ENCODE data around the gene CCDC47. TPM values are rescaled to one million over a fixed set of nuclear protein-coding genes. Genes with fewer than 3 reads are reported as not detected.
"Not testable (repeated sequence)": the region's sequence is repeated elsewhere in the genome, so short reads cannot be mapped to it uniquely, and the experiment has no call there.

CCDC47 gene
- total RNA-seq, 1 donor from 2014 or later: 82.9 TPM

- intact Hi-C loops (cut with micrococcal nuclease): loop anchor here (1.0 kb wide), 4 partner anchors 33 to 118 kb away; partner anchors contain the start of genes CCDC47 and MAP3K3
- Mint-ChIP-seq H3K4me3 (peak overlapping the region; percentile 92), H3K36me3 (ENCODE audit: low read depth) (peaks cover 11% of the 10 kb centered on the region), H3K4me1 (peaks cover 26% of the 10 kb centered on the region), H3K27ac (peak overlapping the region; percentile 96), H3K27me3 (no peaks in the 10 kb centered on the region), H3K9me3 (no peaks in the 10 kb centered on the region)
- DNase-seq: peak; percentile 65
Observed at GRCh38 chr17:63740464-63741142, 32.8 kb downstream of the CCDC47 start.

- no peak for DNase-seq
- H3K27ac Mint-ChIP-seq: no peak overlapping the region
- H3K36me3 Mint-ChIP-seq (ENCODE audit: low read depth): peaks cover 9% of the 10 kb centered on the region
- no peaks in the 10 kb centered on the region for H3K9me3 Mint-ChIP-seq
- H3K27me3 Mint-ChIP-seq: no peaks in the 10 kb centered on the region
- H3K4me1 Mint-ChIP-seq: peaks cover 7% of the 10 kb centered on the region
- intact Hi-C loops (cut with micrococcal nuclease): no loop called here
- H3K4me3 Mint-ChIP-seq: no peak overlapping the region
Observed at GRCh38 chr17:63735691-63736090, 37.7 kb downstream of the CCDC47 start.

GRCh38 chr17:63722403-63722802, 51.0 kb downstream of the CCDC47 start:
- Mint-ChIP-seq H3K4me1 (peaks cover 1% of the 10 kb centered on the region), H3K9me3 (no peaks in the 10 kb centered on the region), H3K27ac (no peak overlapping the region), H3K4me3 (no peak overlapping the region), H3K27me3 (no peaks in the 10 kb centered on the region), H3K36me3 (ENCODE audit: low read depth) (peaks cover 25% of the 10 kb centered on the region)
- no peak for DNase-seq
- intact Hi-C loops (cut with micrococcal nuclease): loop anchor here (2.0 kb wide), 1 partner anchor 14 kb away; no protein-coding TSS in a partner anchor

- H3K4me3 Mint-ChIP-seq; DNase-seq; H3K9me3 Mint-ChIP-seq; intact Hi-C loops (cut with micrococcal nuclease); H3K4me1 Mint-ChIP-seq; H3K27ac Mint-ChIP-seq; H3K27me3 Mint-ChIP-seq: not testable (repeated sequence)
- peaks cover 21% of the 10 kb centered on the region for H3K36me3 Mint-ChIP-seq (ENCODE audit: low read depth)
Observed at GRCh38 chr17:63720194-63720593, 53.2 kb downstream of the CCDC47 start.

- Mint-ChIP-seq H3K9me3 (no peaks in the 10 kb centered on the region), H3K27me3 (no peaks in the 10 kb centered on the region), H3K4me3 (no peak overlapping the region), H3K36me3 (ENCODE audit: low read depth) (peaks cover 22% of the 10 kb centered on the region), H3K4me1 (peaks cover 3% of the 10 kb centered on the region), H3K27ac (no peak overlapping the region)
- intact Hi-C loops (cut with micrococcal nuclease): no loop called here
- DNase-seq: no peak
Observed at GRCh38 chr17:63718988-63719387, 54.4 kb downstream of the CCDC47 start.

GRCh38 chr17:63716426-63716825, 57.0 kb downstream of the CCDC47 start:
- DNase-seq: no peak
- Mint-ChIP-seq H3K4me3 (no peak overlapping the region), H3K27ac (no peak overlapping the region), H3K9me3 (no peaks in the 10 kb centered on the region), H3K36me3 (ENCODE audit: low read depth) (peaks cover 21% of the 10 kb centered on the region), H3K27me3 (no peaks in the 10 kb centered on the region), H3K4me1 (peaks cover 5% of the 10 kb centered on the region)
- intact Hi-C loops (cut with micrococcal nuclease): no loop called here

GRCh38 chr17:63714550-63715277, 58.7 kb downstream of the CCDC47 start:
- DNase-seq: no peak
- Mint-ChIP-seq H3K9me3 (no peaks in the 10 kb centered on the region), H3K27me3 (no peaks in the 10 kb centered on the region), H3K4me1 (peaks cover 9% of the 10 kb centered on the region), H3K36me3 (ENCODE audit: low read depth) (peaks cover 29% of the 10 kb centered on the region), H3K27ac (no peak overlapping the region), H3K4me3 (no peak overlapping the region)
- intact Hi-C loops (cut with micrococcal nuclease): no loop called here

GRCh38 chr17:63709110-63709509, 64.3 kb downstream of the CCDC47 start:
- Mint-ChIP-seq H3K27me3 (no peaks in the 10 kb centered on the region), H3K4me3 (no peak overlapping the region), H3K9me3 (no peaks in the 10 kb centered on the region), H3K36me3 (ENCODE audit: low read depth) (peaks cover 44% of the 10 kb centered on the region), H3K4me1 (peaks cover 44% of the 10 kb centered on the region), H3K27ac (no peak overlapping the region)
- intact Hi-C loops (cut with micrococcal nuclease): loop anchor here (2.0 kb wide), 1 partner anchor 14 kb away; no protein-coding TSS in a partner anchor
- DNase-seq: no peak

GRCh38 chr17:63707151-63707550, 66.2 kb downstream of the CCDC47 start:
- H3K4me1 Mint-ChIP-seq: peaks cover 58% of the 10 kb centered on the region
- H3K27ac Mint-ChIP-seq: peak overlapping the region; percentile 41
- no peaks in the 10 kb centered on the region for H3K9me3 Mint-ChIP-seq
- H3K36me3 Mint-ChIP-seq (ENCODE audit: low read depth): peaks cover 53% of the 10 kb centered on the region
- intact Hi-C loops (cut with micrococcal nuclease): no loop called here
- DNase-seq: peak; percentile 61
- peak overlapping the region; percentile 73 for H3K4me3 Mint-ChIP-seq
- no peaks in the 10 kb centered on the region for H3K27me3 Mint-ChIP-seq

- Mint-ChIP-seq H3K4me1 (peaks cover 63% of the 10 kb centered on the region), H3K36me3 (ENCODE audit: low read depth) (peaks cover 55% of the 10 kb centered on the region), H3K9me3 (no peaks in the 10 kb centered on the region), H3K27me3 (no peaks in the 10 kb centered on the region), H3K27ac (peak overlapping the region; percentile 56), H3K4me3 (peak overlapping the region; percentile 73)
- intact Hi-C loops (cut with micrococcal nuclease): no loop called here
- DNase-seq: peak; percentile 73
Observed at GRCh38 chr17:63706336-63707082, 66.9 kb downstream of the CCDC47 start.

- no peaks in the 10 kb centered on the region for H3K27me3 Mint-ChIP-seq
- H3K4me1 Mint-ChIP-seq: peaks cover 67% of the 10 kb centered on the region
- H3K36me3 Mint-ChIP-seq (ENCODE audit: low read depth): peaks cover 55% of the 10 kb centered on the region
- no peaks in the 10 kb centered on the region for H3K9me3 Mint-ChIP-seq
- peak; percentile 61 for DNase-seq
- intact Hi-C loops (cut with micrococcal nuclease): no loop called here
- peak overlapping the region; percentile 71 for H3K27ac Mint-ChIP-seq
- peak overlapping the region; percentile 73 for H3K4me3 Mint-ChIP-seq
Observed at GRCh38 chr17:63705657-63706056, 67.7 kb downstream of the CCDC47 start.

GRCh38 chr17:63704836-63705235, 68.6 kb downstream of the CCDC47 start:
- Mint-ChIP-seq H3K27me3 (no peaks in the 10 kb centered on the region), H3K27ac (no peak overlapping the region), H3K4me1 (peaks cover 63% of the 10 kb centered on the region), H3K9me3 (no peaks in the 10 kb centered on the region), H3K4me3 (peak overlapping the region; percentile 49), H3K36me3 (ENCODE audit: low read depth) (peaks cover 48% of the 10 kb centered on the region)
- no peak for DNase-seq
- intact Hi-C loops (cut with micrococcal nuclease): no loop called here

GRCh38 chr17:63704259-63704576, 69.2 kb downstream of the CCDC47 start:
- Mint-ChIP-seq H3K27me3 (no peaks in the 10 kb centered on the region), H3K36me3 (ENCODE audit: low read depth) (peaks cover 42% of the 10 kb centered on the region), H3K4me1 (peaks cover 58% of the 10 kb centered on the region), H3K27ac (no peak overlapping the region), H3K9me3 (no peaks in the 10 kb centered on the region), H3K4me3 (peak overlapping the region; percentile 92)
- intact Hi-C loops (cut with micrococcal nuclease): no loop called here
- DNase-seq: peak; percentile 61

All from activated CD4-positive, alpha-beta T cell treated with anti-CD3 and anti-CD28 coated beads, Interleukin-2, amount 10 ng/mL, durations not matched to agents 24 days and 14 days (primary cell).